Nephron (organoid): ENCODE results near the gene TBXAS1.

Experiments used
- H3K27ac Mint-ChIP-seq, 3 experiments: 2 replicates each; pipeline ENCODE4 v1.8.0; 2020; ENCODE audit warnings: mixed read lengths in 3 of 3, mild to moderate bottlenecking in 2 of 3, moderate library complexity in 1 of 3
- H3K27me3 Mint-ChIP-seq: 2 replicates; pipeline ENCODE4 v1.8.0; 2021; ENCODE audit warnings: low read depth, mild to moderate bottlenecking, moderate library complexity, mixed read lengths
- H3K36me3 Mint-ChIP-seq: 2 replicates; pipeline ENCODE4 v1.8.0; 2020; ENCODE audit warnings: low read depth, mixed read lengths
- H3K4me1 Mint-ChIP-seq: 2 replicates; pipeline ENCODE4 v1.8.0; 2020; ENCODE audit warnings: mixed read lengths
- H3K4me3 Mint-ChIP-seq, 3 experiments: 2 replicates each; pipeline ENCODE4 v1.8.0; 2020; ENCODE audit warnings: mild to moderate bottlenecking in 3 of 3, mixed read lengths in 3 of 3, moderate library complexity in 2 of 3
- H3K9me3 Mint-ChIP-seq: 2 replicates; pipeline ENCODE4 v1.8.0; 2020; ENCODE audit warnings: mixed read lengths
- TF ChIP-seq, protein P1 (sequence below), 3 experiments: fragments of 200-600 bp; sonication (generic); IDR thresholded peaks; one replicate each; pipeline ENCODE4 v1.5.0; 2021; ENCODE audit warnings: antibody characterized with exemption in 3 of 3; ENCODE audit not compliant: unreplicated experiment in 3 of 3

The TBXAS1 gene

DNA sequence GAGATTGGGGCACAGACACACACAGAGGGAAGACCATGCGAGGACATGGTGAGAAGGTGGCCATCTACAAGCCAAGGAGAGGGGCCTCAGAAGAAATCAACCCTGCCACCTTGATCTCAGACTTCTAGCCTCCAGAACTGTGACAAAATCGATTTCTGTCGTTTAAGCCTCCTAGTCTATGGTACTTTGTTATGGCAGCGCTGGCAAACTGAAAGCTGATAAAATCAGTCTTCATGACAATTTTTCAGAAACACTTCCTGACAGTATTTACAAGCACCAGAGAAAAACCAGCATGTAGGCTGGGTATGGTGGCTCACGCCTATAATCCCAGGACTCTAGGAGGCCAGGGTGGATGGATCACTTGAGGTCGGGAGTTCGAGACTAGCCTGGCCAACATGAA lies 229.5 kb downstream of the TBXAS1 start:
- H3K9me3 Mint-ChIP-seq = peaks cover under 1% of the 10 kb centered on the region
- peaks cover 25% of the 10 kb centered on the region for H3K27me3 Mint-ChIP-seq
- no peak overlapping the region for H3K4me3 Mint-ChIP-seq
- no peak overlapping the region for H3K27ac Mint-ChIP-seq
- peaks cover 12% of the 10 kb centered on the region for H3K4me1 Mint-ChIP-seq
- no peaks in the 10 kb centered on the region for H3K36me3 Mint-ChIP-seq
- TF ChIP-seq, protein P1, sequence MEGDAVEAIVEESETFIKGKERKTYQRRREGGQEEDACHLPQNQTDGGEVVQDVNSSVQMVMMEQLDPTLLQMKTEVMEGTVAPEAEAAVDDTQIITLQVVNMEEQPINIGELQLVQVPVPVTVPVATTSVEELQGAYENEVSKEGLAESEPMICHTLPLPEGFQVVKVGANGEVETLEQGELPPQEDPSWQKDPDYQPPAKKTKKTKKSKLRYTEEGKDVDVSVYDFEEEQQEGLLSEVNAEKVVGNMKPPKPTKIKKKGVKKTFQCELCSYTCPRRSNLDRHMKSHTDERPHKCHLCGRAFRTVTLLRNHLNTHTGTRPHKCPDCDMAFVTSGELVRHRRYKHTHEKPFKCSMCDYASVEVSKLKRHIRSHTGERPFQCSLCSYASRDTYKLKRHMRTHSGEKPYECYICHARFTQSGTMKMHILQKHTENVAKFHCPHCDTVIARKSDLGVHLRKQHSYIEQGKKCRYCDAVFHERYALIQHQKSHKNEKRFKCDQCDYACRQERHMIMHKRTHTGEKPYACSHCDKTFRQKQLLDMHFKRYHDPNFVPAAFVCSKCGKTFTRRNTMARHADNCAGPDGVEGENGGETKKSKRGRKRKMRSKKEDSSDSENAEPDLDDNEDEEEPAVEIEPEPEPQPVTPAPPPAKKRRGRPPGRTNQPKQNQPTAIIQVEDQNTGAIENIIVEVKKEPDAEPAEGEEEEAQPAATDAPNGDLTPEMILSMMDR (IDR thresholded peaks at IDR 0.05; ENCODE audit: unreplicated experiment in 3 of 3) = no peak

DNA sequence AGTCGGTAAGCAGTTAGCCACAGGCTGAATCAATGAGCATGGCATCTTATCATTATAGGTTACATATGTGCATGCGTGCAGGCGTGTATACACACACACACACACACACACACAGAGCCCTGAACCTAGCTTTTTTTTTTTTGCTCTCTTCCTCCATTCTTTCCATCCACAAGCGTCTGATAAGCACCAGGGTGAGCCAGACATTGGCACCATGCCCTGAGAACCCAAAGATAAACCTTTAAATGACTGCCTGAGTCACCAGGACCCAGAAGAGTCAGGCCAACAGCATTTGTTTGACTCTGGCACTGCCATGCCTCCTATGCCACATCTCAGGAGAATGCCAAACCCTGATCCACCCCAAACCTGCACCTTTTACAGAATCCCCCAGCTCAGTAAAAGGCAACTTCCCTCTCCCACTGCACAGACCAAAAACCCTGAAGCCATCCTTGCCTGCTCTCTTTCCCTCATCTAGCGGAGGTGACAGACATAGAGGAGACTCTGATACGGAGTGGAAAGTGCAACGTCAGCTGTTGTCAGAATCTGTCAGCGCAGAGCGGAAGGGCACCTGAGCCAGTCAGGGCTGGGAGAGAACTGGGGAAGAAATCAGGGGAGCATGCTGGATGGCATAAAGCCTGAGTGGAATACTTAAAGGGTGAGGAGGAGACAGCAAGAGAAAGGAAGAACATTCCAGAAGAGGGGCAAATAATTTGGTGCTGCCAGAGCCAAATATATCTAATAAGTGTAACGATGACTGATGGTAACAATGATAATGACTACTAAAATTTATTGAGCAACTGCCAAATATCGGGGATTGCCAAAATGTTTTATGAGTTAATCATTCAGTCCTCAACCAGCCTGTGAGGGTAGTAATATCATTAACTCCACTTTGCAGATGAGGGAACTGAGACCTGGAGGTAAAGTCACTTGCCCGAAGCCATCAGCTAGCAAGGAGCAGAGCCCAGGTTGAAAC lies 230.5 kb downstream of the TBXAS1 start:
- H3K9me3 Mint-ChIP-seq = peaks cover 3% of the 10 kb centered on the region
- peaks cover 27% of the 10 kb centered on the region for H3K27me3 Mint-ChIP-seq
- H3K36me3 Mint-ChIP-seq = no peaks in the 10 kb centered on the region
- H3K4me1 Mint-ChIP-seq = peaks cover 12% of the 10 kb centered on the region
- H3K4me3 Mint-ChIP-seq = peak overlapping the region; percentile 29 to 54 (median 51)
- no peak overlapping the region for H3K27ac Mint-ChIP-seq
- TF ChIP-seq, protein P1 (IDR thresholded peaks at IDR 0.05; ENCODE audit: unreplicated experiment in 3 of 3) = no peak

DNA sequence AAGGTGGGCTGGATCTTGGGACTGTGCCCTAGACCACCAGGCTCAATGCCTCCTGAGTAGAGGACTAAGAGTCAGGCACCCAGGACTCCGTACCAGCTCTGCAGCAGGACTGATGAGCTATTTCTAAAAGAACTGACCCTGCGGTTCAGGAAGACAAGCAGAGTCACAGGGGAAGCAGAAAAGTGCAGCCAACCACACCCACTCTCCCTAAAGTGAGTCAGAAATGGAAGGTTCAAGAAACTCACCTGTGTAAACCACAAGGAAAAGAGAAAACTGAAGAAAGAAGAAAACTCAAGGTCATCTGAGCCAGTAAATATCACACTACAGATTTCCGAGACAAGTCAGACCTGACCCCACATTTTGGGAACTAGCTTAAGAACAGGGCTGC lies 231.2 kb downstream of the TBXAS1 start:
- peaks cover 3% of the 10 kb centered on the region for H3K9me3 Mint-ChIP-seq

DNA sequence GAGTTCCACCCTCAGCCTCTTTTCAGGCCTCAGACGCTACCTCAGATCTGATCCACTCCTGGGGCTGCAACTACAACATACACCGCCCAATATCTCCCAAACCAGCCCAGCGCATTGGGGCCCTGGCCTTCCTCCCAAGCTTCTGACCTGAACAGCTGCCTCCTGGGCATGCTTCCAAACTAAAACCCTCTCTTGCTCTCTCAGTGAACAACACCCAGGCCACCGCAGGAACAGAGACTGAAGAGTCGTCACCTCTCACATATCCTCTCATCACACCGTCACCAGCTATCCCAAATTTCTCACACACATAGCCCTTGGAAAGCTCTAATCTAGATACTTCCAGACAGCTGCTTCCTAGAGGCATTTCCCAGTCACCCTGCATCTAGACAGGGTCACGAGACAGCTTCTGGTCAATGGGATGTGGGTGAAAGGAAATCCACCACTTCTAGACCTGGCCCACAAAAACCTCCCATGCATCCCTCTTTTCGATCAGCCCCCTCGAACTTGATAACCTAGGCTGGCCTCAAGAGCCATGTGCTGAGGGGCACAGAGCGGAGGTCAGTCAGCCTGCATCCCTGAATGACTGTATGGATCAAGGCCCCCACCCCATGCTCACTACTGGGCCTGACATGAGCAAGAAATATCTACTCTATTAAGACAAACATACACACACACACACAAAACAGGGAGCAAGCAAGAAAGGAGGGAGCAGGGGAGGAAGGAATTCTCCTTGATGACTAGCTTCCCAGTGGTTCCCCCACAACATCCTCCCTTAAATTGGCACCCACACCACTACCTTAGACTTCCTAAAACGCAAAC lies 231.9 kb downstream of the TBXAS1 start:
- peak overlapping the region in 2 of 3 experiments; percentile 2 to 82 for H3K27ac Mint-ChIP-seq
- H3K27me3 Mint-ChIP-seq = peaks cover 27% of the 10 kb centered on the region
- peaks cover 12% of the 10 kb centered on the region for H3K4me1 Mint-ChIP-seq
- TF ChIP-seq, protein P1 (IDR thresholded peaks at IDR 0.05; ENCODE audit: unreplicated experiment in 3 of 3) = no peak
- H3K4me3 Mint-ChIP-seq = peak overlapping the region; percentile 54 to 72 (median 58)
- H3K36me3 Mint-ChIP-seq = no peaks in the 10 kb centered on the region
- peaks cover 9% of the 10 kb centered on the region for H3K9me3 Mint-ChIP-seq

More for the DNA sequence above, 231.2 kb downstream of the TBXAS1 start:
- no peak overlapping the region for H3K27ac Mint-ChIP-seq
- H3K27me3 Mint-ChIP-seq = peaks cover 27% of the 10 kb centered on the region
- H3K36me3 Mint-ChIP-seq = no peaks in the 10 kb centered on the region
- TF ChIP-seq, protein P1 (IDR thresholded peaks at IDR 0.05; ENCODE audit: unreplicated experiment in 3 of 3) = no peak
- H3K4me3 Mint-ChIP-seq = peak overlapping the region in 2 of 3 experiments; percentile 29 to 54
- peaks cover 12% of the 10 kb centered on the region for H3K4me1 Mint-ChIP-seq

DNA sequence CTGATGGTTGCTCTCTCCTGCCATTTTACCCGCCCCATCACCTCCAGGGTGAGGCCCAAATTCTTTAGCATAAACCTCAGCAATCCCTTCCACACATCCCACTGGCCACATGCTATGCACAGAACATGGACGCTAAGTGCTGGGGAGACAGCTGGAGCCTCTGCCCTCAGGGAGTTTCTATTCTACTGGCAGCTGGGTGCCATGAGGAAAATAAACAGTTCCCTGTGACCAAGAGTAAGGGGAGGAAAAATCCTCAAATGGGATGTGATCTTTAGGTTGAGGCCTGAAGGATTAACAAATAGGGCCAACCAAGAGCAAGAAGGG lies 232.5 kb downstream of the TBXAS1 start:
- peaks cover 27% of the 10 kb centered on the region for H3K27me3 Mint-ChIP-seq
- peak overlapping the region; percentile 54 to 72 (median 58) for H3K4me3 Mint-ChIP-seq
- peaks cover 12% of the 10 kb centered on the region for H3K4me1 Mint-ChIP-seq
- peaks cover 15% of the 10 kb centered on the region for H3K9me3 Mint-ChIP-seq
- TF ChIP-seq, protein P1 (IDR thresholded peaks at IDR 0.05; ENCODE audit: unreplicated experiment in 3 of 3) = no peak
- H3K36me3 Mint-ChIP-seq = no peaks in the 10 kb centered on the region
- H3K27ac Mint-ChIP-seq = peak overlapping the region in 2 of 3 experiments; percentile 2 to 82
